GM19043 (cell line): ENCODE data around the gene MSH2.
A peak's percentile ranks its signal among the peaks of the same experiment; 100 is the strongest.

Experiments
- ATAC-seq: cut with Tn5 transposase; IDR thresholded peaks from one replicate; pipeline ENCODE4 v1.9.1; 2021; ENCODE audit warnings: low read depth; ENCODE audit not compliant: unreplicated experiment

The MSH2 gene

GRCh38 chr2:47471429-47472116 is 68.6 kb downstream of the MSH2 start:
- ATAC-seq, result no peak

- no peak for ATAC-seq
These were observed 76.9 kb downstream of the MSH2 start for GRCh38 chr2:47479863-47480262.

DNA sequence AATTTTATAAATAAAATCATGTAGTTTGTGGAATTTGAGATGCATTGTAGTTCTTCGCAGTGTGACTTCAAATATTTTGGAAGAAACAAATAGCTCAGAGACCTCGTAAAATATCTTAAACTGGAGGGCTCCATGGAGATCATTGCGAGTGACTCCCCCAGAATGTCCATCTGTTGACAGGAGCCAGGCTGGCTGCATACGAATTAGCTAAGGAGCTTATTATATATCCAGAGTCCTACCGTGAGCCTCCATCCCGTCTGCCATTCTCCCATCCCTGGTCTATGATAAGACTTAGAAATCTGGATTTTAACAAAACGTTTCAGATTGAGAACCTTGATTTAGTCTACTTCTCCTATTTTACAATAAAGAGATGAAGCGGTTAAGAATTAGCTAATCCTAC is 80.2 kb downstream of the MSH2 start:
- ATAC-seq, result no peak

GRCh38 chr2:47484396-47484795 is 81.4 kb downstream of the MSH2 start:
- ATAC-seq, result no peak

- no peak for ATAC-seq
These were observed 82.2 kb downstream of the MSH2 start for GRCh38 chr2:47485177-47485576.

DNA sequence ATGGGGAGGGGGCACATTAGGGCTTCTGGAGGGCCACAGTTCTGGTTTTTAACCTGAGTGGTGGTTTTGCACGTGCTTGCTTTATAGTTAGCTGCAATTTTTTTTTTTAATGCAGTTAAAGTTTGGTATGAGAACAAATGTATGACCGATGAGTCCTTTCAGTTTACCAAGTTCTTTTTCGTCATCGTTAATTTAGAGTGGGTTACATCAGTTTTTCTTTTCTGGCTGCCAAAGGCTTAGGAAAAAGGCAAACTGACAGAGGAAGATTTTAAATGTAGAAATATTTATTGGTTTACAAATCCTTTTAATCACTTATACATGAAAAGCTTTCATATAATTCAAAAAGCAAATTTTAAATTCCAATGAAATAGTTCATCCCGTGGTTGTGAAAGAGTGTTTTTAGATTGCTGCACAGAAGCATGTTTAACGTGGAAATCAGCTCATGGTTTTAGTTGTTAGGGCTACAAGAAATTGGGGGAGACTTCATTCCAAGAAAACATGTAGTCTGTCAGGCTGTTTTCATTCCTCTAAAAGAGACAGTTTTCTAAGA is 82.9 kb downstream of the MSH2 start:
- ATAC-seq, result no peak

GRCh38 chr2:47486841-47487497 is 84.0 kb downstream of the MSH2 start:
- peak; percentile 63 for ATAC-seq

DNA sequence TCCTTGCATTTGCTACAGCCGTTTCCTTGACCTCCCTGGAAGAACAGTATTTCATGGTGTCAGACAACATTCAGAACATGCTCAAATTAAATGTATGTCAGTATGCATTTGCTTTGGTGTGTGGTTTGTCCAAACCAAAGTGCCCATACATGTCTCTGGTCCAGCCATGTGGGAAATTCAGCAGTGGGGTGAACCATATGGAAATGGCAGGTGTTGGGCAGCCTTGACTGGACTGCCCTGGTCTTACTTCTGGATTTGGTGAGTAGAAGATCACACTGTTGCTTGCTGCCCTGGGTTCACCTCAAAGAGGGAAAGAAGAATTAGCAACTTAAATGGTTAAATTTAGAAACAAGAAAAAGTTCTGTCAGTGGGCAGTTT is 84.5 kb downstream of the MSH2 start:
- no peak for ATAC-seq

- ATAC-seq, result no peak
These were observed 86.1 kb downstream of the MSH2 start for GRCh38 chr2:47488870-47489584.

DNA sequence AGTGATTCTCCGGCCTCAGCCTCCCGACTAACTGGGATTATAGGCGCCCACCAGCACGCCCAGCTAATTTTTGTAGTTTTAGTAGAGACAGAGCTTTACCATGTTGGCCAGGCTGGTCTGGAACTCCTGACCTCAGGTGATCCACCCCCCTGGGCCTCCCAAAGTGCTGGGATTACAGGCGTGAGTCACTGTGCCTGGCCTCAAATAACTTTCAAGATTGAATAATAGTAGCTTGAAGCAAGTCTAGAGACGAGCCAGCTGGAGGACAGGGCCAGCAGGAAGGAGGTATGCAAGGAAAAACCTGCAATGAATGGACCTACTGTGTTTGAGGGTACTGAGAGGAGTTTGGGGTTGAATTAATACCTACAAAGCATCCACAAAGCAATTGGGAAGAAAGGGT is 87.5 kb downstream of the MSH2 start:
- no peak for ATAC-seq

DNA sequence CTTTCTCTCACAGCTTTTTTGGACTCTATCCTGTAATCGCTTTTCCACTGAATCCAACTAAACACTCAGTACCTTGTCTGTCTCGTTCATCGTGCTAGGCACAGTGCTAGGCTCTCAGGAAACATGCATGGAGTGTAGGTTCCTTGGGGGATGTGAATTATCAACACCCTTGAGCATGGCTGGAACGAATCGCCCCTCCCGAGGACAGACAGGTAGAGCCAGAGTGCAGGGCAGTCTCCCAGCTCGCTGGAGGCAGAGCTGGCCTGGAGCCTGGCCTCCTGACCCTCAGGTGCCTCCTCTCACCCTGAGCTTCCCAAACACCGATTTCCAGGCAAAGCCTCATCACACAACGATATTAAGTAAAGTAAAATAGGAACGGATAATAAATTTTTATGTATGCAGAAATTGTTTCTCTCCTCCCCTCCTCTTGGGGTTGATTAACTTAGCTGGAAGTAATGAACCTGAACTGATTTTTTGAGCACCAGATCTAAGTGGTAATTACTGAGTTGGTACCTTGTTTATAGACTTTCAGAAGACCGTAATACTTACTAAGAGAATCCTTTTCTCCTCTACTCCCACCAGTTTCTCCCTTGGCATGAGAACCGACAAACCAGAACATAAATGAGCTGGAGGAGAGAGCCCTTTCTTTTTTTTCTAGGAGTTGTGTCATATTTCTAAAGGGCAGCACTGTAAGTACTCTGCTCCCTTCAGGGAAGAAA is 90.5 kb downstream of the MSH2 start:
- no peak for ATAC-seq

GRCh38 chr2:47494267-47495130 is 91.5 kb downstream of the MSH2 start:
- ATAC-seq, result no peak

- no peak for ATAC-seq
These were observed 95.0 kb downstream of the MSH2 start for GRCh38 chr2:47497843-47498460.

GRCh38 chr2:47499093-47499492 is 96.1 kb downstream of the MSH2 start:
- no peak for ATAC-seq

- no peak for ATAC-seq
These were observed 96.8 kb downstream of the MSH2 start for GRCh38 chr2:47499621-47500309.

GRCh38 chr2:47501374-47502200 is 98.6 kb downstream of the MSH2 start:
- ATAC-seq, result no peak

- peak; percentile 75 for ATAC-seq
These were observed 99.5 kb downstream of the MSH2 start for GRCh38 chr2:47502498-47502897.

GRCh38 chr2:47503481-47504070 is 100.6 kb downstream of the MSH2 start:
- ATAC-seq, result peak; percentile 61
